Panc1 (cell line): ENCODE results near the gene LDLRAP1. TPM values are rescaled to one million over a fixed set of nuclear protein-coding genes. Genes with fewer than 3 reads are reported as not detected.

Experiments used
- ATAC-seq: fragments of 200-7000 bp; cut with Tn5 transposase; 2 replicates; pipeline ENCODE4 v1.9.1; 2020; ENCODE audit warnings: mild to moderate bottlenecking, moderate library complexity
- BruUV-seq: library from RNA; stranded (reverse); fragments of 400-500 nt; replicated peaks from 2 replicates; lab custom pipeline; 2021; lab: Mats Ljungman, UMichigan
- CTCF ChIA-PET: fragments of 300-600 bp; sonication (Branson Sonifier 250); formaldehyde crosslinking; loops from one replicate; lab custom pipeline; 2022; ENCODE audit warnings: antibody characterized with exemption; lab: Charles Lee
- POLR2A ChIA-PET: fragments of 300-600 bp; sonication (Branson Sonifier 250); formaldehyde crosslinking; loops from one replicate; lab custom pipeline; 2022; ENCODE audit warnings: antibody characterized with exemption; lab: Charles Lee
- DNase-seq: peaks from one replicate; pipeline ENCODE4 v3.0.0-alpha.2; 2010; ENCODE audit warnings: low read depth, low spot score
- H3K27ac ChIP-seq: 2 replicates; pipeline ENCODE4 v1.5.1; 2011; ENCODE audit warnings: mild to moderate bottlenecking, low read length, inconsistent platforms
- H3K27me3 ChIP-seq: fragments of 200-500 bp; sonication (Bioruptor generic); 2 replicates; pipeline ENCODE4 v1.6.0; 2014; ENCODE audit warnings: low read length, inconsistent platforms; ENCODE audit not compliant: control insufficient read depth, insufficient read depth
- H3K36me3 ChIP-seq: fragments of 200-500 bp; sonication (Bioruptor generic); 2 replicates; pipeline ENCODE4 v1.5.1; 2014; ENCODE audit warnings: inconsistent platforms, mild to moderate bottlenecking, low read length, moderate library complexity; ENCODE audit not compliant: control insufficient read depth, insufficient read depth
- H3K4me1 ChIP-seq: 2 replicates; pipeline ENCODE4 v1.5.1; 2011; ENCODE audit warnings: inconsistent platforms, mild to moderate bottlenecking, low read length, moderate library complexity; ENCODE audit not compliant: control insufficient read depth, insufficient read depth
- H3K4me3 ChIP-seq, 2 experiments: 2 replicates each; pipeline ENCODE4 v1.5.1; 2011 to 2012; ENCODE audit warnings: low read depth in 2 of 2, low read length in 2 of 2, mild to moderate bottlenecking in 2 of 2, inconsistent platforms in 1 of 2, moderate library complexity in 1 of 2
- H3K9me3 ChIP-seq: fragments of 200-500 bp; sonication (Bioruptor generic); 2 replicates; pipeline ENCODE4 v1.5.1; 2014; ENCODE audit warnings: low read depth, mild to moderate bottlenecking, inconsistent platforms, low read length, moderate library complexity; ENCODE audit not compliant: control insufficient read depth, insufficient read depth
- POLR2AphosphoS5 ChIP-seq: IDR thresholded peaks from 2 replicates; pipeline ENCODE4 v1.6.1; 2012; ENCODE audit warnings: mild to moderate bottlenecking, low read depth, low read length, moderate library complexity
- SIN3A ChIP-seq: IDR thresholded peaks from 2 replicates; pipeline ENCODE4 v1.6.1; 2012; ENCODE audit warnings: low read depth, mild to moderate bottlenecking, low read length, moderate library complexity, borderline replicate concordance; ENCODE audit not compliant: insufficient read depth
- TCF7L2 ChIP-seq: IDR thresholded peaks from 2 replicates; pipeline ENCODE4 v1.6.1; 2011; ENCODE audit warnings: mild to moderate bottlenecking, low read depth, low read length, inconsistent platforms
- in situ Hi-C: cut with HindIII; loops from 2 replicates; pipeline ENCODE4 v1.10.0; 2016; ENCODE audit warnings: low sequenced_read_pairs, low pct_unique_long_range_greater_than_20kb
- intact Hi-C: fragments of 100-400 bp; cut with micrococcal nuclease; formaldehyde crosslinking; loops from one replicate; pipeline ENCODE4 v1.10.0; 2022; ENCODE audit not compliant: unreplicated experiment
- total RNA-seq: library from RNA; stranded (reverse); gene quantifications from one replicate; pipeline ENCODE4 v1.2.1, GENCODE V29; 2021; ENCODE audit not compliant: unreplicated experiment
- TF ChIP-seq, protein P1 (sequence below): fragments of 450-650 bp; IDR thresholded peaks from 2 replicates; pipeline ENCODE4 v1.5.1; 2017; ENCODE audit warnings: mild to moderate bottlenecking
- TF ChIP-seq, protein P2 (sequence below), 2 experiments: IDR thresholded peaks; 2 replicates each; pipeline ENCODE4 v1.6.1; 2011 to 2012; ENCODE audit warnings: low read depth in 2 of 2, control low read depth in 1 of 2, low read length in 1 of 2, mild to moderate bottlenecking in 1 of 2, moderate library complexity in 1 of 2; ENCODE audit not compliant: insufficient read depth in 1 of 2

LDLRAP1 gene
- total RNA-seq, 1 experiment from 2014 or later: 23.1 TPM

GRCh38 chr1:25572708-25573590, 29.5 kb downstream of the LDLRAP1 start:
- Histone ChIP-seq H3K27ac (no peak overlapping the region), H3K27me3 (no peaks in the 10 kb centered on the region), H3K36me3 (no peaks in the 10 kb centered on the region), H3K9me3 (no peaks in the 10 kb centered on the region), H3K4me1 (peaks cover 12% of the 10 kb centered on the region), H3K4me3 (no peak overlapping the region)
- peak; percentile 82 for ATAC-seq
- BruUV-seq: no TSS peak
- peak; percentile 15 for DNase-seq
- intact Hi-C loops (no loop called here), in situ Hi-C loops (no loop called here)
- ChIA-PET POLR2A (no interaction called here), CTCF (interaction anchor here (0.5 to 1.2 kb wide), 12 partner anchors 8 to 237 kb away, joined by 3 to 11 read pairs (median 4); partner anchors contain the start of gene LDLRAP1)
- no peak for TF ChIP-seq SIN3A
- TF ChIP-seq, protein P1, sequence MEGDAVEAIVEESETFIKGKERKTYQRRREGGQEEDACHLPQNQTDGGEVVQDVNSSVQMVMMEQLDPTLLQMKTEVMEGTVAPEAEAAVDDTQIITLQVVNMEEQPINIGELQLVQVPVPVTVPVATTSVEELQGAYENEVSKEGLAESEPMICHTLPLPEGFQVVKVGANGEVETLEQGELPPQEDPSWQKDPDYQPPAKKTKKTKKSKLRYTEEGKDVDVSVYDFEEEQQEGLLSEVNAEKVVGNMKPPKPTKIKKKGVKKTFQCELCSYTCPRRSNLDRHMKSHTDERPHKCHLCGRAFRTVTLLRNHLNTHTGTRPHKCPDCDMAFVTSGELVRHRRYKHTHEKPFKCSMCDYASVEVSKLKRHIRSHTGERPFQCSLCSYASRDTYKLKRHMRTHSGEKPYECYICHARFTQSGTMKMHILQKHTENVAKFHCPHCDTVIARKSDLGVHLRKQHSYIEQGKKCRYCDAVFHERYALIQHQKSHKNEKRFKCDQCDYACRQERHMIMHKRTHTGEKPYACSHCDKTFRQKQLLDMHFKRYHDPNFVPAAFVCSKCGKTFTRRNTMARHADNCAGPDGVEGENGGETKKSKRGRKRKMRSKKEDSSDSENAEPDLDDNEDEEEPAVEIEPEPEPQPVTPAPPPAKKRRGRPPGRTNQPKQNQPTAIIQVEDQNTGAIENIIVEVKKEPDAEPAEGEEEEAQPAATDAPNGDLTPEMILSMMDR: peak; percentile 85

- intact Hi-C loops: no loop called here
Observed at GRCh38 chr1:25573591-25573930, 30.2 kb downstream of the LDLRAP1 start.

More at GRCh38 chr1:25573591-25573930, 30.2 kb downstream of the LDLRAP1 start:
- TF ChIP-seq POLR2AphosphoS5 (no peak), TCF7L2 (no peak), SIN3A (no peak)
- TF ChIP-seq, protein P2, sequence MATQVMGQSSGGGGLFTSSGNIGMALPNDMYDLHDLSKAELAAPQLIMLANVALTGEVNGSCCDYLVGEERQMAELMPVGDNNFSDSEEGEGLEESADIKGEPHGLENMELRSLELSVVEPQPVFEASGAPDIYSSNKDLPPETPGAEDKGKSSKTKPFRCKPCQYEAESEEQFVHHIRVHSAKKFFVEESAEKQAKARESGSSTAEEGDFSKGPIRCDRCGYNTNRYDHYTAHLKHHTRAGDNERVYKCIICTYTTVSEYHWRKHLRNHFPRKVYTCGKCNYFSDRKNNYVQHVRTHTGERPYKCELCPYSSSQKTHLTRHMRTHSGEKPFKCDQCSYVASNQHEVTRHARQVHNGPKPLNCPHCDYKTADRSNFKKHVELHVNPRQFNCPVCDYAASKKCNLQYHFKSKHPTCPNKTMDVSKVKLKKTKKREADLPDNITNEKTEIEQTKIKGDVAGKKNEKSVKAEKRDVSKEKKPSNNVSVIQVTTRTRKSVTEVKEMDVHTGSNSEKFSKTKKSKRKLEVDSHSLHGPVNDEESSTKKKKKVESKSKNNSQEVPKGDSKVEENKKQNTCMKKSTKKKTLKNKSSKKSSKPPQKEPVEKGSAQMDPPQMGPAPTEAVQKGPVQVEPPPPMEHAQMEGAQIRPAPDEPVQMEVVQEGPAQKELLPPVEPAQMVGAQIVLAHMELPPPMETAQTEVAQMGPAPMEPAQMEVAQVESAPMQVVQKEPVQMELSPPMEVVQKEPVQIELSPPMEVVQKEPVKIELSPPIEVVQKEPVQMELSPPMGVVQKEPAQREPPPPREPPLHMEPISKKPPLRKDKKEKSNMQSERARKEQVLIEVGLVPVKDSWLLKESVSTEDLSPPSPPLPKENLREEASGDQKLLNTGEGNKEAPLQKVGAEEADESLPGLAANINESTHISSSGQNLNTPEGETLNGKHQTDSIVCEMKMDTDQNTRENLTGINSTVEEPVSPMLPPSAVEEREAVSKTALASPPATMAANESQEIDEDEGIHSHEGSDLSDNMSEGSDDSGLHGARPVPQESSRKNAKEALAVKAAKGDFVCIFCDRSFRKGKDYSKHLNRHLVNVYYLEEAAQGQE (IDR thresholded peaks at IDR 0.05; ENCODE audit: insufficient read depth in 1 of 2, low read depth in 2 of 2, low read length in 1 of 2): no peak
- TF ChIP-seq, protein P1: no peak
- in situ Hi-C loops: no loop called here
- no TSS peak for BruUV-seq
- Histone ChIP-seq H3K27me3 (no peaks in the 10 kb centered on the region), H3K27ac (no peak overlapping the region), H3K36me3 (no peaks in the 10 kb centered on the region), H3K4me1 (peaks cover 6% of the 10 kb centered on the region), H3K9me3 (no peaks in the 10 kb centered on the region), H3K4me3 (no peak overlapping the region)
- ChIA-PET POLR2A (no interaction called here), CTCF (interaction anchor here (0.5 to 1.1 kb wide), 5 partner anchors 7 to 74 kb away, joined by 3 to 5 read pairs (median 3); partner anchors contain the start of gene LDLRAP1)
- DNase-seq (no peak), ATAC-seq (no peak)
